ENCODE results near the gene SYNE3.
"Not testable (repeated sequence)": the region's sequence is repeated elsewhere in the genome, so short reads cannot be mapped to it uniquely, and the experiment has no call there.

Gene SYNE3

DNA sequence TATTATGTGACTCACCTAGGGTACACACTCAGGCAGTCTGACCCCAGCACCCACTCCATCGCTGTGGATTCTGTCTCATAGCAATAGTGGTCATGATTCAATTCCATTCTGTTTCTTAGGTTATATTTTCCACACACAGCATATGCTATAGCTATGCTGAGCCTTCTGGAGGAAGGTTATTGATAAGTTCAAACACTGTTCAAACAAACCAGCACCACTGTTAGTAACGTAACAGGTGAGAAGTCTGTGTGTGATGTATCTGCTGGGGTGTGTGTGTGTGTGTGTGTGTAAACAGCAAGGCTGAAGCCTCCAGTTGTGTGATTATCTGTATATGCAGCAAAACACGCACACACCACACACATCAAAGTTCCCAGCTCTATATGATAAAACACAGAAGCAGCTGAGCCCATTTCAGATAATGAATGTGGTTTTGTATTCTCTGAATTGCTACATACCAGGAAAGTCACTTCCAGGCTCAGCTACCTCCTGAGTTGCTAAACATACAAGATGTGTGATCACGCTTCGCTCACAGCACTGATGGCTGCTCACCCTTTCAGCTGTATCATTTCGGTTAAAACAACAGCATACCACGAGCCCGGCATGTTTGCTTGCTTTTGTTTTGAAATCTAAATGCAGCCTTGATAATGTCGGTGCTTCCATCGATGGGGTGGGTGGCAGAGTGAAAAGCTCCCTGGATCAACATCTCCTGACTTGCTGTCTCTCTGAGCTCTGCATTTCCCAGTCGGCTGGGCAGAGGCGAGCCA is 6.8 kb upstream of the SYNE3 start:
- DNase-seq: no peak

DNA sequence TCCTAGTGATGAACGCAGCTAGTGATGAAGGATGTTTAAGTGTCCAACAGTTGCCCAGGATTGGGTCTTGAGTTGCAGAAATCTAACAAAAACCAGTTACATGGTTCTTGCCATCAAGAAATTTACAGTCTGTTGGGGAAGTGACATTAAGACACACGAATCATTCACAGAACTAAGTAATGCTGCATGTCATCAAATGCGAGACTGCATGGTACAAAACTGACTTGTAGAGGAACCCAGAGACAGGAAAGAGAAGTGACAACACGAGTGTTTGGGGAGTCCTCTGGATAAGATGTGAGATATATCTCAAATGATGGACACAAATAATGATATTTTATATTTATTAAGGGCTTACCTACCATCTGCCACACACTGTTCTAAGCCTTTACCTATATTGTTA is 6.1 kb upstream of the SYNE3 start:
- no peak for DNase-seq

DNA sequence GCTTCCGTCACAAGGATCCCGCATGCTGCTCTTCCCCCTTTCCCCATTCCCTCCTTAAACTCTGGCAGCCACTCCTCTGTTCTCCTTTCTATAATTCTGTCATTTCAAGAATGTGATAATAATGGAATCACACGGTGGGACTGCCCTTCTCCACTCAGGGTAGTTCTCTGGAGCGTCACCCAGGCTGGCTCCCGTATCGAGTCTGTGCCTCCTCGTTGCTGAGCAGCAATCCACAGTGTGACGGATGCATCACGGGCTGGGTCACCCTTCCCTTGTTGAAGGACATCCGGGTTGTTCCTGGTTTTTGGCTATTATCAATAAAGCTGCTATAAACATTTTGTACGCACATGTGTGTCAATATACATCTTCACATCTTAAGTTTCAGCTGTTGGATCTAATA is 5.7 kb upstream of the SYNE3 start:
- DNase-seq: no peak

- DNase-seq: no peak
These were observed 4.6 kb upstream of the SYNE3 start for GRCh38 chr14:95521001-95521400.

- peak; percentile 50 to 54 for DNase-seq
These were observed 3.9 kb upstream of the SYNE3 start for GRCh38 chr14:95520346-95520745.

GRCh38 chr14:95519699-95520098 is 3.2 kb upstream of the SYNE3 start:
- peak; percentile 85 to 88 for DNase-seq

- DNase-seq: peak; percentile 18 to 27
These were observed 1.7 kb upstream of the SYNE3 start for GRCh38 chr14:95518045-95518751.

DNA sequence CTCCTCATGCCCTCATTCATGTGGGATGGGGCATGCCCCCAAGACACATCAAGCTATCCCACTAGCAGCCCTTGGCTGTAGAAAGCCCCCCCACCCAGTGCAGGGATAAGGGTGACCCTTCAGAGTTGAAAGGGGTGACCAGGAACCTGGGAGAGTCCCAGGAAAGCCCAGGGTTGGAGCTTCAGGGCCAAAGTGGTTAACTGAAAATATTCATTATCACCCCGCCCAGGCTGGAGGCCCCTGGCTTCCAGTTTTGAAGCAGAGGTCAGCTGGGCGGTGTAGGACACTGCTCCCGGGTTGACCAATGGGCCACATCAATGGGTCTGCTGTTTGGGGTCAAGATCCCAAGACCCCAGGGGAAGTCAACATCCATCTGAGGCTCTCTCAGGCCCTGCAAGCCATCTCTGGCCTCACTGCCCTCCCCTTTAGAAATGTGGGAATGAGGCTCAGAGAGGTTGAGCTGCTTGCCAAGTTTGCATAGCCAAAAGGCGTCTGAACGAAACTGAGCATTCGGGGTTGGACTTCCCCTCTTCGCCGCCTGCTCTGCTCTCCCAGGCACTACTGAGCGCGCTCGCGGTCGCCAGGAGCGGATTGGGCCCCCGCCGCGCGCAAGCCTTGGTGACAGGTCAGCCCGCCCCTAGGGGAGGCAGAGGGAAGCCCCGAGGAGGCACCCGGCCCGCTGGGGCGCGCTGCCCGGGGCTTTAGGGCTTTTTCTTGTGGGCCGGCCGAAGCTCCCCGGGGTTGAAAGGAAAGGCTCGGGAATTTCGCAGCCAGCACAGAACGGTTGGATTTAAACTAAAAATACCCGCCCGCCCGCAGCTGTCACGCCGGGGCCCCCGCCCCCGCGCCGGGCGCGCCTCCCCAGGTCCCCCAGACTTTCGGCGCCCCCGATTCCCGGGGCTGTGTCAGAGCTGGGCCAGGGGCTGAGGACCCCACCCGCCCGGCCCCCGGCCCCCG is 576 bp downstream of the SYNE3 start:
- peak; percentile 75 to 85 for DNase-seq

- DNase-seq: peak; percentile 89 to 94
These were observed 1.4 kb downstream of the SYNE3 start for GRCh38 chr14:95515080-95515489.

DNA sequence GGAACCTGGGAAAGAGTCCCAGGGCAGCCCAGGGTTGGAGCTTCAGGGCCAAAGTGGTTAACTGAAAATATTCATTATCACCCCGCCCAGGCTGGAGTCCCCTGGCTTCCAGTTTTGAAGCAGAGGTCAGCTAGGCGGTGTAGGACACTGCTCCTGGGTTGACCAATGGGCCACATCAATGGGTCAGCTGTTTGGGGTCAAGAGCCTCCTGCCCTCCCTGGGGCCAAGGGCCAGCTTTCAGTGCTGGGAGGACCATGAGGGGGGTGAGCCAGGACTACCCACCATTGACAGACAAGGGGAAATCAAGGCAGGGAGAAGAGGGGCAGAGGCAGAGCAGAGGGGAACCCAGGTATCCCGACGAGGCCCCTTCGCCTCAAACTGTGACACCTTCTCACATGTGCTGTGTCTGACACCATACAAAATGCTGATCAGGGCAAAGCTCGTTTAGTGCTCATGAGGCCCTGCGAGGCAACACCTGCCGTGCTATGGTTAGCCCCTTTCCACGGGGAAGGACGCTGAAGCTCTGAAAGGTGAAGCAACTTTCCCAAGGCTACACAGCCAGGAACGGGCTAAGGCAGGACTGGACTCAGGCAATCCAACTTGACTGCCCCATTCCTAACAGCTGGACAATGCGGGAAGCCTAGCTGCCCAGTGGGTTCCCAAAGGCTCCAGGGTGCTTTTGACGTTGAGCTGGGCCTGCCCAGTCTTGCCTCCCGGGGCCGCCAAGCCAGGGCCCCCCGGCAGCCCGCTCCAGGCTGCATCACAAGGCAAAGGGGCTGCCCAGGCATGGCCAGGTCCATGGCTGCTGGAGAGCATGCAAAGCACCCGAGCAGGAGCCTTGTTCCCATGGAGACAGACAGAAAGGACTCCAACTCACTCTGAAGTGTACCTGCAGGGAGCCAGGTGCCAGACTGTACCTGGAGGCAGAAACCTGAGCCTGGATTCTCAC is 2.0 kb downstream of the SYNE3 start:
- DNase-seq: no peak

- DNase-seq: no peak
These were observed 3.2 kb downstream of the SYNE3 start for GRCh38 chr14:95513291-95513690.

DNA sequence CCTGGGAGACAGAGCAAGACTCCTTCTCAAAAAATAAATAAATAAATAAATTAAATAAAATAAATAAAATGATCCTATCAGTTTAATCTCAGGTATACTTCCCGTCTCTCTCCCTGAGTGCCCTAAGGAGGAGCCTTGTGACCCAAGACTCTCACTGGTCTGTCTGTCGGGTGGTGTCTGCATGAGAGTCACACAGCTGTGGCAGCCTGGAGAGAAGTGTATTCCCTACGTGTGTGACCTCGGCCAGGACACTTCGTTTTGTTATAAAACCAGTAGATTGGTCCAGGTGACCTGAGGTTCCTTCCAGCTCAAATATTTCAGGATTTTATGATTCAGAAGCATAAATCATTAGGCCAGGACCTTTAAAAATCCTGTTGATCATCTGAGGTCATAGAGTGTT is 4.8 kb downstream of the SYNE3 start:
- DNase-seq: no peak

GRCh38 chr14:95510804-95511203 is 5.6 kb downstream of the SYNE3 start:
- DNase-seq: no peak

DNA sequence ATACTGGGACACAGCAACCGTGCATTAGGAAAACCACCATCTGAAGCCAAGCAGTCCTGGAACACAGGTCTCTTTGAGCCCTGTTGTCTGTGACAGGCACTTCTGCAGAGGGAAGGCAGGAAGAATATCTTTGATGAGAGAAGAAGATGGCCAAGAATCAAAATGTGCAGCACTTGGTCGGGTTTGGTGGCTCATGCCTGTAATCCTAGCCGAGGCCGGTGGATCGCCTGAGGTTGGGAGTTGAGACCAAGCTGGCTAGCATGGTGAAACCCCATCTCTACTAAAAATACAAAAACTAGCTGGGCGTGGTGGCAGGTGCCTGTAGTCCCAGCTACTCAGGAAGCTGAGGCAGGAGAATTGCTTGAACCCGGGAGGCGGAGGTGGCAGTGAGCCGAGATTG is 6.1 kb downstream of the SYNE3 start:
- DNase-seq: not testable (repeated sequence)

DNA sequence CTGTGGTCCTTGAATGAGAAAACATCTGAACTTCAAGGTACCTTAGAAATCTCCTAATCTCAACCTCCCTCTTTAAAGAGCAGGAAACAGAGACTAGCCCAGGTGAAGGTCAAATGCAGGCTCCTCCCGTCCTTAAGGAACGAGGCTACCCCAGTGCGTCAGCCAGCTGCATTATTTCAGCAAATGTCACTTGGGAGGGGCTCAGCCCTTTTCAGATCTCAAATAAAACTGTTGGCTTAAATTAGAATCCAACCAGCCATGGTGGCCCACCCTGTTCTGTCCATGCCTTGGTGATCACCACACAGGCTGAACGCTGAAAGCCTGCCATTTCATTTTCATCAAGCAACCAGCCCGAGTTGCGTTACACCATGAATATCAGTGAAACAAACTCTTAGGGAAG is 7.0 kb downstream of the SYNE3 start:
- DNase-seq: no peak

DNA sequence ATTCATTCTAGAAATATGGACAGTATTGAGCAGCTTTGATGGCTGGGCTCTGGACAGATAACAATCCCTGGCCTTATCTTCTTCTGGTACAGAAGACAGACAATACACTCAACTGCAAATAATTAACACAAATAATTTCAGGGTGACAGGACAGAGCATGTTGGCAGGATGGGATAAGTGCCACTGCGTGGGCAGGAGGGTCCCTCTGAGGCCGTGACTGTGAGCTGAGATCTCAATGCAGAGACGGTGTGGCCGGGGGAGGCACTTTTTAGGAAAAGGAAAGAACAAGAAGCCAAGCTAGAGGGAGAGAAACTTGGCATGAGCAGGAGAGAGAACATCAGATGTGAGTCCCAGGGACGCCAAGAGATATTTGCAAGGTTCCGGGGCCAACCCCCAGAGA is 8.1 kb downstream of the SYNE3 start:
- DNase-seq: no peak

- peak; percentile 45 to 53 for DNase-seq
These were observed 8.7 kb downstream of the SYNE3 start for GRCh38 chr14:95507701-95508103.

- DNase-seq: peak; percentile 92 to 94
These were observed 9.3 kb downstream of the SYNE3 start for GRCh38 chr14:95507174-95507573.

DNA sequence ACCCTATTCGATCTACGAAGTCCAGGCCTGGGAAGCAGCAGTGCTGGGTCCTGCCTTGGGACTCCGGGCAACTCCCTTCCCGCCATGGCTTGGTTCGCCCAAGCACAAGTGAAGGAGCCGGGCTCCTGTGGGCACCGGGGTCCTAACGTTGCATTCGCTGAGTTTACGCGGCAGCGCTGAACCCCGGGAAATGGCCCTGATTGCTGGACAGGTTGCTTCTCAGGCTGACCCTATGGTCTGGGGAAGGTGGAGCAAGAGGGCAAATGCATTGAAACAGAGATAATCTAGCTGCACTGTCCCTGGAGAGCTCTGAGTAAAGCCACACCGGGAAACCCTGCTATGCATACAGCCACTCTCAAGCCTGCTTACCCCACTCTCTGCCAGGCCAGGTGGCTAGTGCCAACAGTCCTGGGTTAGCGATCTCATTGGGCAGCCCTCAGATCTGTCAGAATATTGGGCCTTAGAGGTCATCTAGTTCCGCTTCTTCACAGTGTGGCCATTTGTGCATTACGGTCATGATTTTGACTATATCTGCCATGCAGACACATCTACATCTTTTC is 11.3 kb downstream of the SYNE3 start:
- DNase-seq: no peak

GRCh38 chr14:95504135-95505029 is 12.1 kb downstream of the SYNE3 start:
- DNase-seq: no peak
